8988T (cell line): ENCODE results near the gene UGT2B15.
"Not testable (repeated sequence)": the region's sequence is repeated elsewhere in the genome, so short reads cannot be mapped to it uniquely, and the experiment has no call there.

ENCODE experiments used
- DNase-seq: peaks from one replicate; pipeline ENCODE4 v3.0.0; 2011

The UGT2B15 gene

GRCh38 chr4:68670479-68670939 lies at the start of gene UGT2B15:
UGT2B15 (minus strand) TSS chr4:68670652; CDS start chr4:68670618, 34 bp downstream.
- not testable (repeated sequence) for DNase-seq

GRCh38 chr4:68719075-68719473 lies 48.6 kb upstream of the UGT2B15 start:
- no peak for DNase-seq

- no peak for DNase-seq
Observed at GRCh38 chr4:68718447-68719074, 48.1 kb upstream of the UGT2B15 start.

- DNase-seq = no peak
Observed at GRCh38 chr4:68717999-68718398, 47.5 kb upstream of the UGT2B15 start.

- no peak for DNase-seq
Observed at GRCh38 chr4:68714400-68714799, 43.9 kb upstream of the UGT2B15 start.

DNA sequence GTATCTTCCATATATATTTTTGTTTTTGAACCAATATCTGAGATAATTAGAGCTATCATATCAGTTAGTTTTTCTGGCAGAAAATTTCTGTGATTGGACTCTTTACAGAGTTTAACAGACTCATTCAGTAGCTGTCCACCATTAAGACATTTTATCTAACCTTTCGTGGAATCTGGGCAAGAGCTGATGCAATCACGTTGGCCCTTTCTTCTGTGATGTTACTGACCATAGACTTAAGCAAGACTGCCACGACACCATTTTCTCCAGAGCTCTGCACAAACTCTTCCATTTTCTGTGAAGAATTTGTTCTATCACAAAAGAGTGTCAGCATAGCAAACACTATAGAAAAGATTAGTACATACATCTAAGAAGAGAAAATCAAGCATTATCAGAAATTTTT lies 41.8 kb upstream of the UGT2B15 start:
- no peak for DNase-seq

DNA sequence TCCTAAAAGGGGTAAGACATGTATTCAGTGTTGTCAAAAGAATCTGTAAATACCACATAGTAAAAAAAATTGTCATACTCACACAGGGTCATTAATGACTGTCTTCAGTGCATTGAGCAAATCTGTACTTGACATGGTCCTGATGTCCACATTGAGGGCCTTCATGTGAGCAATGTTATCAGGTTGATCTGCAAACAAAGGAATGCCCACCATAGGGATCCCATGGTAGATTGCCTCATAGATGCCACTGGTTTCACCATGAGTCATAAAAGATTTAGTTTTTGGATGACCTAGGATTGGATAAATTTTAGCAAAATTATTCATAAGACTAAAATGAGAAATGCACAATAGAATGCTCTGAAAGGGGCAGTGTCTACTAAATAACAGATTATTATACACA lies 38.1 kb upstream of the UGT2B15 start:
- DNase-seq = no peak

- not testable (repeated sequence) for DNase-seq
Observed at GRCh38 chr4:68703168-68703567, 32.7 kb upstream of the UGT2B15 start.

DNA sequence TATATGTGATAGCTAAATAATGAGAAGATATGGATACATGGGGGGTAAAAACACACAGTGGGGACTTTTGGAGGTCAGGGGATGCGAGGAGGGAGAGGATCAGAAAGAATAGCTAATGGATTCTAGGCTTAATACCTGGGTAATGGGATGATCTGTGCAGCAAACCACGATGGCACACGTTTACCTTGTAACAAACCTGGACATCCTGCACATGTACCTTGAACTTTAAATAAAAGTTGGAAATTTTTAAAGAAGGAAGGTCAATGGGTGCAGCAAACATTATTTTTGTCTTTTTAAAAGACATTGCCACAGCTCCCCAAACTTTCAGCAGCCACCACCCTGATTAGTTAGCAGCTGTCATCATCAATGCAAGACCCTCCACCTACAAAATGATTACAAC lies 29.7 kb upstream of the UGT2B15 start:
- DNase-seq = no peak

DNA sequence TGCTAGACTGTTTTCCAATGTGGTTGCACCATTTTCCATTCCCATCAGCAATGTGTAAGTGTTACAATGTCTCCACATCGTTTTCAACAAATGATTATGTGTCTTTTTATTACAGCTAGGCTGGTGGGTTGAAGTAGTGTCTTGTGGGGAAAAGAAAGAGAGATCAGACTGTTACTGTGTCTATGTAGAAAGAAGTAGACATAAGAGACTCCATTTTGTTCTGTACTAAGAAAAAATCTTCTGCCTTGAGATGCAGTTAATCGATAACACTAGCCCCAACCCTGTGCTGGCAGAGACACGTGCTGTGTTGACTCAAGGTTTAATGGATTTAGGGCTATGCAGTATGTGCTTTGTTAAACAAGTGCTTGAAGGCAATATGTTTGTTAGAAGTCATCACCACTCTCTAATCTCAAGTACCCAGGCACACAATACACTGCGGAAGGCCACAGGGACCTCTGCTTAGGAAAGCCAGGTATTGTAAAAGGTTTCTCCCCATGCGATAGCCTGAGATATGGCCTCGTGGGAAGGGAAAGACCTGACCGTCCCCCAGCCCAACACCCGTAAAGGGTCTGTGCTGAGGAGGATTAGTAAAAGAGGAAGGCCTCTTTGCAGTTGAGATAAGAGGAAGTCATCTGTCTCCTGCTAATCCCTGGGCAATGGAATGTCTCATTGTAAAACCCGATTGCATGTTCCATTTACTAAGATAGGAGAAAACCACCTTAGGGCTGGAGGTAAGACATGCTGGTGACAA lies 23.0 kb upstream of the UGT2B15 start:
- no peak for DNase-seq

- DNase-seq = no peak
Observed at GRCh38 chr4:68691186-68691585, 20.7 kb upstream of the UGT2B15 start.

GRCh38 chr4:68683034-68683433 lies 12.6 kb upstream of the UGT2B15 start:
- no peak for DNase-seq

GRCh38 chr4:68681298-68681697 lies 10.8 kb upstream of the UGT2B15 start:
- not testable (repeated sequence) for DNase-seq

GRCh38 chr4:68673143-68673542 lies 2.7 kb upstream of the UGT2B15 start:
- DNase-seq = no peak

- not testable (repeated sequence) for DNase-seq
Observed at GRCh38 chr4:68671217-68671616, 765 bp upstream of the UGT2B15 start.

DNA sequence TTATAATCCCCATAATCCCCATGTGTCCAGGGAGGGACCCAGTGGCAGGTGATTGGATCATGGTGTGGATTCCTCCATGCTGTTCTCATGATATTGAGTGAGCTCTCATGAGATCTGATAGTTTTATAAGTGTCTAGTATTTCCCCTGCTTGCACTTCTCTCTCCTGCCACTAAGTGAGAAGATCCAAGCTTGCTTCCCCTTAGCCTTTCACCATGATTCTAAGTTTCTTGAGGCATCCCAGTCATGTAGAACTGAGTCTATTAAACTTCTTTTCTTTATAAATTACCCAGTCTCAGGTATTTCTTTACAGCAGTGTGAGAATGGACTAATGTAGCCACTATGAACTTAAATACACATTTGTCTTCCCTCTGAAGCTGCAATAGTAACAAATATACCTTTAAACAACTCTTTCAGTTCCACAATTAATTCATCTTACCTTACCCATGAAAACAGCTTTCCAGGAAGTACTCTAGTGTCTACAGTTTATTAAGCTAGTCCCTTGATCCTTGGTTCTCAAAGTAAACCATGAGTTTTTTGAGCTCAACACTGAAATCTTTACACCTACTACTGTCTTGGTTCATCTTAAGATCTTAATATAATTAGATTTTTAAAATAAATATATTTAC lies 1.8 kb downstream of the UGT2B15 start:
- DNase-seq = not testable (repeated sequence)

GRCh38 chr4:68667551-68667950 lies 2.9 kb downstream of the UGT2B15 start:
- not testable (repeated sequence) for DNase-seq

DNA sequence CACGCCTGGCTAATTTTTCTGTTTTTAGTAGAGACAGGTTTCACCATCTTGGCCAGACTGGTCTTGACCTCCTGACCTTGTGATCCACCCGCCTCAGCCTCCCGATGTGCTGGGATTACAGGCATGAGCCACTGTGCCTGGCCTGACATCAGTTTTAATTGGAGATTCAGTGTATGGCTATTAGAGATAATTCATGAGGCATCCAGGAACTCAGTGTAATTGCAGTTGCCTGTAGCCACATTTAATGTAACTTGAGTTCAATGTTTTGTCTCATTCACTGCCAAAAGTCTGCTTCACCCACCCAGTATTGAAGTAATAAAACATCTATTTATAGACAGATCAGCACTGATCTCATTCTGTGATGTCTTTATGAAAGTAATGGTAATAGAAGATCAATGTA lies 5.7 kb downstream of the UGT2B15 start:
- DNase-seq = not testable (repeated sequence)

- DNase-seq = not testable (repeated sequence)
Observed at GRCh38 chr4:68662836-68663574, 7.4 kb downstream of the UGT2B15 start.

- no peak for DNase-seq
Observed at GRCh38 chr4:68658672-68659071, 11.8 kb downstream of the UGT2B15 start.

DNA sequence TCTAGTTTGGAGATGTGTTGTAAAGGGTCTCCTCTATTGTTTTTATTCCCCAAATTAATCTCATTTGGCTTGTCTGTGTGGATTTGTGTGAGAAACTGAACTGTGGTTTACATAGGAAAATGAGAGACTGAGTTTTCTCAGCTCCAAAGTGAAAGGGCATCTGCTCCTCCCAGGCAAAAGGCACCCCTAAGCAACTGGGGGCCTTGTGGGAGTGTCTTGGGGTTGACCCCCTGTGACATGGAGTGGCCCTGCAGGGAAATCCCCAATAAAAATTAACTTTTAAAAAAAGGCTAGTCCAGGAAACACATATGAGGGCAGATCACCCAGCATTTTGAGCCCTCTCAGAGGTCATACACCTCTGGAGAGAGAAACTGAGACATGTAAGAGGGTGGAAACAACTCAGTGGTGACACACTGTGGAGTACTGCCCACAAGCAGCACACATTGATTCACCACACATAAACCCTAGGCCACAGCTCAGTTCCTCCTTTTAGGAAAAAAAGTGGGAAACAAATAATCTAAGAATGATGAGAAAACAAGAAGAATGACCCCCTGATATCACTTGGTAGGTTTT lies 13.3 kb downstream of the UGT2B15 start:
- DNase-seq = not testable (repeated sequence)

- not testable (repeated sequence) for DNase-seq
Observed at GRCh38 chr4:68656445-68656973, 13.9 kb downstream of the UGT2B15 start.
